Mucosa of gallbladder (tissue), 1 donor: Measurements from ENCODE around the gene MAML2. TPM values are rescaled to one million over a fixed set of nuclear protein-coding genes. Genes with fewer than 3 reads are reported as not detected.

Source experiments
- DNase-seq: peaks from one replicate; pipeline ENCODE4 v3.0.0-alpha.2; 2020; ENCODE audit warnings: low spot score
- total RNA-seq: library from RNA; stranded (reverse); gene quantifications from one replicate; pipeline ENCODE4 v1.2.1, GENCODE V29; 2021
- donor health status: DM: no; HTN: no; CAD: no.

Gene MAML2
- total RNA-seq, 1 donor from 2014 or later, result 14.3 TPM

- DNase-seq, result no peak
These were observed 332.3 kb downstream of the MAML2 start for GRCh38 chr11:96010683-96011082.

- DNase-seq, result no peak
These were observed 334.8 kb downstream of the MAML2 start for GRCh38 chr11:96008161-96008720.

GRCh38 chr11:96006037-96006436 lies 337.0 kb downstream of the MAML2 start:
- DNase-seq, result no peak

- no peak for DNase-seq
These were observed 338.1 kb downstream of the MAML2 start for GRCh38 chr11:96004862-96005261.

- no peak for DNase-seq
These were observed 340.2 kb downstream of the MAML2 start for GRCh38 chr11:96002754-96003290.

- no peak for DNase-seq
These were observed 340.7 kb downstream of the MAML2 start for GRCh38 chr11:96002339-96002738.

GRCh38 chr11:96001037-96001436 lies 342.0 kb downstream of the MAML2 start:
- peak; percentile 78 for DNase-seq

- DNase-seq, result no peak
These were observed 343.1 kb downstream of the MAML2 start for GRCh38 chr11:95999711-96000406.

GRCh38 chr11:95996621-95997235 lies 346.3 kb downstream of the MAML2 start:
- no peak for DNase-seq

GRCh38 chr11:95994329-95994728 lies 348.7 kb downstream of the MAML2 start:
- no peak for DNase-seq

GRCh38 chr11:95993438-95994298 lies 349.3 kb downstream of the MAML2 start:
- DNase-seq, result no peak

GRCh38 chr11:95991545-95991944 lies 351.4 kb downstream of the MAML2 start:
- DNase-seq, result no peak

GRCh38 chr11:95991101-95991500 lies 351.9 kb downstream of the MAML2 start:
- DNase-seq, result no peak

GRCh38 chr11:95989780-95990179 lies 353.2 kb downstream of the MAML2 start:
- DNase-seq, result no peak

GRCh38 chr11:95989076-95989605 lies 353.9 kb downstream of the MAML2 start:
- DNase-seq, result no peak

- DNase-seq, result no peak
These were observed 357.7 kb downstream of the MAML2 start for GRCh38 chr11:95985174-95985808.

- no peak for DNase-seq
These were observed 358.9 kb downstream of the MAML2 start for GRCh38 chr11:95984072-95984471.

- no peak for DNase-seq
These were observed 365.3 kb downstream of the MAML2 start for GRCh38 chr11:95977534-95978174.

- DNase-seq, result no peak
These were observed 366.4 kb downstream of the MAML2 start for GRCh38 chr11:95976550-95976949.

- DNase-seq, result no peak
These were observed 367.7 kb downstream of the MAML2 start for GRCh38 chr11:95975343-95975742.

GRCh38 chr11:95972060-95972459 lies 370.9 kb downstream of the MAML2 start:
- no peak for DNase-seq
